Transverse colon (tissue), 4 donors: ENCODE results near the gene OR2AJ1. TPM values are rescaled to one million over a fixed set of nuclear protein-coding genes. Genes with fewer than 3 reads are reported as not detected.
"Not testable (repeated sequence)": the region's sequence is repeated elsewhere in the genome, so short reads cannot be mapped to it uniquely, and the experiment has no call there.

Experiments
- DNase-seq: peaks from one replicate; pipeline ENCODE4 v3.0.0-alpha.2; 2019
- H3K27ac ChIP-seq, 4 donors: fragments of 200-600 bp; sonication (generic); 2 replicates each; pipeline ENCODE4 v1.5.1; 2016 to 2018; ENCODE audit warnings: inconsistent platforms in 4 of 4
- H3K27me3 ChIP-seq: fragments of 200-600 bp; sonication (generic); 2 replicates; pipeline ENCODE4 v1.5.1; 2017; ENCODE audit warnings: inconsistent platforms
- H3K36me3 ChIP-seq, 4 donors: fragments of 200-600 bp; sonication (generic); 2 replicates each; pipeline ENCODE4 v1.5.1; 2017 to 2019; ENCODE audit warnings: inconsistent platforms in 4 of 4
- H3K4me1 ChIP-seq, 4 donors: fragments of 200-600 bp; sonication (generic); 2 replicates each; pipeline ENCODE4 v1.5.1; 2017 to 2020; ENCODE audit warnings: inconsistent platforms in 4 of 4
- H3K4me3 ChIP-seq, 4 donors: fragments of 200-600 bp; sonication (generic); 1 replicate in 1 of 4; 2 replicates in 3 of 4; pipeline versions ENCODE4 v1.5.1 to v1.6.1; 2017 to 2019; ENCODE audit warnings: inconsistent platforms in 4 of 4
- H3K9me3 ChIP-seq, 2 donors: fragments of 200-600 bp; sonication (generic); 2 replicates each; pipeline ENCODE4 v1.5.1; 2017 to 2019; ENCODE audit warnings: inconsistent platforms in 2 of 2
- EP300 ChIP-seq: sonication (generic); formaldehyde crosslinking; IDR thresholded peaks from one replicate; pipeline ENCODE4 v1.6.1; 2017; ENCODE audit warnings: antibody characterized with exemption, low read depth
- POLR2A ChIP-seq: fragments of 450-650 bp; IDR thresholded peaks from one replicate; pipeline ENCODE4 v1.6.1; 2016; ENCODE audit warnings: antibody characterized with exemption, mild to moderate bottlenecking, moderate library complexity
- POLR2AphosphoS5 ChIP-seq, 3 donors: sonication (generic); formaldehyde crosslinking; IDR thresholded peaks; one replicate each; pipeline ENCODE4 v1.6.1; 2016; ENCODE audit warnings: antibody characterized with exemption in 3 of 3
- WGBS, 2 donors: methylation state at CpG; one replicate each; pipeline ENCODE4 v1.1.5; 2018; ENCODE audit warnings: low coverage in 1 of 2; 5-methylcytosine and 5-hydroxymethylcytosine counted together
- in situ Hi-C, 4 donors: fragments of 200-750 bp; cut with MboI; loops; one replicate each; pipeline versions ENCODE4 v1.15.0 to v1.15.1; 2017; ENCODE audit warnings: low sequenced_read_pairs in 3 of 4, low pct_ligation_motif_present in 1 of 4, low pct_unique_long_range_greater_than_20kb in 1 of 4
- intact Hi-C: fragments of 100-400 bp; cut with DNase I; formaldehyde crosslinking; loops from one replicate; pipeline ENCODE4 v1.15.1; 2023; ENCODE audit warnings: low total_unique reads
- total RNA-seq, 4 donors: library from RNA; depleted of rRNA; stranded (reverse); fragments of >200 nt; gene quantifications; one replicate each; pipeline ENCODE4 v1.1.0, GENCODE V29; 2016
- TF ChIP-seq, protein P1 (sequence below), 5 experiments: fragments of 200-600 bp in 3 of 5; fragments of 450-650 bp in 2 of 5; sonication (generic) in 3 of 5; IDR thresholded peaks; 1 replicate in 2 of 5; 2 replicates in 3 of 5; pipeline ENCODE4 v1.5.1; 2016 to 2017; ENCODE audit warnings: antibody characterized with exemption in 5 of 5, inconsistent platforms in 3 of 5, mild to moderate bottlenecking in 2 of 5, moderate library complexity in 1 of 5

OR2AJ1 gene
- total RNA-seq, 4 donors from 2014 or later = not detected

DNA sequence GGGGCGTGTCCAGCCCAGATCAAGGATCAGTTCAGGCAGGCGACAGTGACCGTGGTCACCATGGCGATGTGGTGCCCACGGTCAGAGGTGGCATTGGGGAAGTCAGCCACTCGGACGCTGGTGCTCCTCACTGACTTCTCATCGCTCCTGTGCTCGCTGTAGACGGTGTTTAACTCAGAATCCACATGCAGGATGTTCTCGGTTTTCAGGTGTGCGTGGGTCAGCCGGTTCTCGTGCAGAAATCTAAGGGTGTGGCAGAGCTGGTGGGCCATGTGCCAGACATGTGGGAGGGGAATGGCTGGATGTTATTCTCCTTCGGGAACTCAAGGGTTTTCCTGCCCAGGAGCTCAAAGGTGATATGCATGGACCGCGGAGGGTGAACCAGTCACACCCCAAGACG lies 11.7 kb downstream of the OR2AJ1 start:
- no peak overlapping the region for H3K27ac ChIP-seq
- H3K4me3 ChIP-seq = no peak overlapping the region
- intact Hi-C loops (no loop called here), in situ Hi-C loops (no loop called here)
- H3K36me3 ChIP-seq = no peaks in the 10 kb centered on the region
- no peaks in the 10 kb centered on the region for H3K4me1 ChIP-seq
- DNase-seq = no peak
- 91 to 100% methylated on average over 3 to 18 of the region's 18 CpGs for WGBS, 2 donors
- H3K9me3 ChIP-seq = no peaks in the 10 kb centered on the region
- TF ChIP-seq EP300 (no peak), POLR2AphosphoS5 (IDR thresholded peaks at IDR 0.05) (no peak), POLR2A (no peak)
- TF ChIP-seq, protein P1, sequence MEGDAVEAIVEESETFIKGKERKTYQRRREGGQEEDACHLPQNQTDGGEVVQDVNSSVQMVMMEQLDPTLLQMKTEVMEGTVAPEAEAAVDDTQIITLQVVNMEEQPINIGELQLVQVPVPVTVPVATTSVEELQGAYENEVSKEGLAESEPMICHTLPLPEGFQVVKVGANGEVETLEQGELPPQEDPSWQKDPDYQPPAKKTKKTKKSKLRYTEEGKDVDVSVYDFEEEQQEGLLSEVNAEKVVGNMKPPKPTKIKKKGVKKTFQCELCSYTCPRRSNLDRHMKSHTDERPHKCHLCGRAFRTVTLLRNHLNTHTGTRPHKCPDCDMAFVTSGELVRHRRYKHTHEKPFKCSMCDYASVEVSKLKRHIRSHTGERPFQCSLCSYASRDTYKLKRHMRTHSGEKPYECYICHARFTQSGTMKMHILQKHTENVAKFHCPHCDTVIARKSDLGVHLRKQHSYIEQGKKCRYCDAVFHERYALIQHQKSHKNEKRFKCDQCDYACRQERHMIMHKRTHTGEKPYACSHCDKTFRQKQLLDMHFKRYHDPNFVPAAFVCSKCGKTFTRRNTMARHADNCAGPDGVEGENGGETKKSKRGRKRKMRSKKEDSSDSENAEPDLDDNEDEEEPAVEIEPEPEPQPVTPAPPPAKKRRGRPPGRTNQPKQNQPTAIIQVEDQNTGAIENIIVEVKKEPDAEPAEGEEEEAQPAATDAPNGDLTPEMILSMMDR (IDR thresholded peaks at IDR 0.05) = no peak
- H3K27me3 ChIP-seq = no peaks in the 10 kb centered on the region

DNA sequence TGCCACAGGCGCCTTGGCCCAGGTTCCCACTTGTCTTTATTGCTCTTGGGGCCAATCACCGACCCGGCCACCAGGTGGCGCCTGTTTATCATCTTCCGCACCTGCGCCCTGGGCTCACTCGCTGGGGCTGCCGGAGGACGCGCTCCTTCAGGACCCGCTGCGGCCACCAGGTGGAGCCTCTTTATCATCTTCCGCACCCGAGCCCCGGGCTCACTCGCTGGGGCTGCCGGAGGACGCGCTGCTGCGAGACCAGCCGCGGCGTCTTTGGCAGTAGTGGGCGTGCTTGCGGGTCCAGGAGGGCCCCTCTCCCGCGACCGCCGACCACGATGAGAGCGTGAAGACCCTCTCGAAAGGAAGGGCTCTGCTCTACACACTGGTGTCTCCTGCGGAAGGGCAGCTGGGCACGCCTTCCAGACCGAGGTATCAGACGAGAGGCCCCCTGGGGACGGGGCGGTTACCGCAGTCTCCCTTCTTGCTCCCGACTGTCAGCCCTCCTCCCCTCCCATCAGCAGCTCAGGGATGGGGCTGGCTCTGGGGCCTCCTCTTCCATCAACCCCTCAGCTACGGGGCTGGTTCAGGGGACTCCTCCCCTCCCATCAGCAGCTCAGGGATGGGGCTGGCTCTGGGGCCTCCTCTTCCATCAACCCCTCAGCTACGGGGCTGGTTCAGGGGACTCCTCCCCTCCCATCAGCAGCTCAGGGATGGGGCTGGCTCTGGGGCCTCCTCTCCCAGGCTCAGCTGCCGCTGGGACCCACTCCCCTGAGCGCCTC lies 12.5 kb downstream of the OR2AJ1 start:
- intact Hi-C loops, H3K4me1 ChIP-seq, H3K9me3 ChIP-seq, H3K36me3 ChIP-seq, in situ Hi-C loops, H3K27me3 ChIP-seq, H3K27ac ChIP-seq: not testable (repeated sequence)
- 21 to 46% methylated on average over 2 to 44 of the region's 44 CpGs for WGBS, 2 donors
- peak overlapping the region in 3 of 4 donors; percentile 4 to 39 (median 22) for H3K4me3 ChIP-seq
- DNase-seq = peak; percentile 81
- TF ChIP-seq, protein P1 (IDR thresholded peaks at IDR 0.05) = peak; percentile 41 to 62 (median 47)

DNA sequence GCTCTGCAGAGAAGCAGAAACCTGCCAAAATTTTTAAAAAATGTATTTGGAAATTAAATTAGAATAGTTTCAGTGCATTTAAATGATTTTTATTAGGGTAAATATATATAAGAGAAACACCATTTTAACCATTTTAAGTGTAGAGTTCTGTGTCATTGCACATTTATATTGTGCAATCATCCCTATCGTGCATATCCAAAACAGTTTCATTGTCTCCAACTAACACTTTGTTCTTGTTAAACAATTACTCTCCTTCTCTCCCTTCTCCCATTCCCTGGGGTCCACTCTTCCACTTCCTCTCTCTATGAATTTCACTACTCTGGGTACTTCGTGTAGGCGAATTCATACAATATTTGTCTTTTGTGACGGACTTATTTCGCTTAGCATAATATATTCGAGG lies 17.9 kb downstream of the OR2AJ1 start:
- no peak overlapping the region for H3K27ac ChIP-seq
- in situ Hi-C loops (no loop called here), intact Hi-C loops (no loop called here)
- H3K36me3 ChIP-seq = no peaks in the 10 kb centered on the region
- H3K27me3 ChIP-seq = no peaks in the 10 kb centered on the region
- no peaks in the 10 kb centered on the region for H3K4me1 ChIP-seq
- no peak for DNase-seq
- H3K4me3 ChIP-seq = no peak overlapping the region
- H3K9me3 ChIP-seq = no peaks in the 10 kb centered on the region
- TF ChIP-seq POLR2AphosphoS5 (IDR thresholded peaks at IDR 0.05) (no peak), EP300 (no peak), POLR2A (no peak)
- TF ChIP-seq, protein P1 (IDR thresholded peaks at IDR 0.05) = no peak
- WGBS, 2 donors = 86 to 96% methylated on average over 6 of the region's 6 CpGs

DNA sequence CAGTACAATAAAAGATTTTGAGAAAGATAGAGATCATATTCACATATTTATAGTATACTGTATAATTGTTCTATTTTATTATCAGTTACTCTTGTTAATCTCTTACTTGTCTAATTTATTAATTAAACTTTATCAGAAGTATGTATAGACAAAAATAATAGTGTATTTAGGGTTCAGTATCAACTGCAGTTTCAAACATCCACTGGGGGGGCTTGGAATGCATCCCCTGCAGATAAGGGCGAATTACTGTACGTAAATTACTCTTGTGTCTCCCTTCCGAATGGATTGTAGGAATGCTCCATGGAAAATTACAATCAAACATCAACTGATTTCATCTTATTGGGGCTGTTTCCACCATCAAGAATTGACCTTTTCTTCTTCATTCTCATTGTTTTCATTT lies 23.9 kb downstream of the OR2AJ1 start, which contains the start of gene OR2L8:
Gene OR2L8 (plus strand): TSS at position 301 of the 400 bp plus-strand sequence. CDS start 0 bp downstream, at position 301.
- H3K27me3 ChIP-seq = no peaks in the 10 kb centered on the region
- WGBS, 2 donors = 79 to 86% methylated on average over 3 of the region's 3 CpGs
- no peak within 1 kb of the TSS for H3K4me3 ChIP-seq
- H3K36me3 ChIP-seq = no peaks in the 10 kb centered on the region
- H3K27ac ChIP-seq = no peak within 1 kb of the TSS
- H3K9me3 ChIP-seq = no peaks in the 10 kb centered on the region
- DNase-seq = no peak
- no peaks in the 10 kb centered on the region for H3K4me1 ChIP-seq
- in situ Hi-C loops (no loop called here), intact Hi-C loops (no loop called here)
- TF ChIP-seq, protein P1 (IDR thresholded peaks at IDR 0.05) = no peak
- TF ChIP-seq EP300 (no peak), POLR2AphosphoS5 (IDR thresholded peaks at IDR 0.05) (no peak), POLR2A (no peak)
